ENCODE data around the gene KLK7.

GRCh38 chr19:51027126-51027806 is 43.5 kb upstream of the KLK7 start:
- TF ChIP-seq RB1 (IDR thresholded peaks at IDR 0.05; ENCODE audit: borderline replicate concordance) (no peak), CTCF (IDR thresholded peaks at IDR 0.05 in 2 of 3, conservative IDR thresholded peaks at IDR 0.05 in 1 of 3; ENCODE audit: control insufficient read depth in 2 of 3, extremely low read depth in 1 of 3, insufficient read depth in 1 of 3, low read depth in 3 of 3, low read length in 3 of 3) (no peak), SIN3A (IDR thresholded peaks at IDR 0.05; ENCODE audit: low read depth, low read length) (no peak), TBL1XR1 (IDR thresholded peaks at IDR 0.05; ENCODE audit: low read depth, low read length) (no peak), CREB1 (IDR thresholded peaks at IDR 0.05; ENCODE audit: low read depth) (no peak), MYC (IDR thresholded peaks at IDR 0.05; ENCODE audit: insufficient read depth, insufficient read length, insufficient replicate concordance, low read length, severe bottlenecking) (no peak), EP300 (IDR thresholded peaks at IDR 0.05; ENCODE audit: borderline replicate concordance in 1 of 2, control insufficient read depth in 1 of 2, low read depth in 2 of 2, low read length in 2 of 2) (no peak), PRDM15 (CRISPR knock-in tag; IDR thresholded peaks at IDR 0.05) (no peak)
